Measurements from ENCODE around the gene CHRNE.

CHRNE gene

GRCh38 chr17:4902540-4902939 is 358 bp downstream of the CHRNE start:
- TF ChIP-seq, protein P1, sequence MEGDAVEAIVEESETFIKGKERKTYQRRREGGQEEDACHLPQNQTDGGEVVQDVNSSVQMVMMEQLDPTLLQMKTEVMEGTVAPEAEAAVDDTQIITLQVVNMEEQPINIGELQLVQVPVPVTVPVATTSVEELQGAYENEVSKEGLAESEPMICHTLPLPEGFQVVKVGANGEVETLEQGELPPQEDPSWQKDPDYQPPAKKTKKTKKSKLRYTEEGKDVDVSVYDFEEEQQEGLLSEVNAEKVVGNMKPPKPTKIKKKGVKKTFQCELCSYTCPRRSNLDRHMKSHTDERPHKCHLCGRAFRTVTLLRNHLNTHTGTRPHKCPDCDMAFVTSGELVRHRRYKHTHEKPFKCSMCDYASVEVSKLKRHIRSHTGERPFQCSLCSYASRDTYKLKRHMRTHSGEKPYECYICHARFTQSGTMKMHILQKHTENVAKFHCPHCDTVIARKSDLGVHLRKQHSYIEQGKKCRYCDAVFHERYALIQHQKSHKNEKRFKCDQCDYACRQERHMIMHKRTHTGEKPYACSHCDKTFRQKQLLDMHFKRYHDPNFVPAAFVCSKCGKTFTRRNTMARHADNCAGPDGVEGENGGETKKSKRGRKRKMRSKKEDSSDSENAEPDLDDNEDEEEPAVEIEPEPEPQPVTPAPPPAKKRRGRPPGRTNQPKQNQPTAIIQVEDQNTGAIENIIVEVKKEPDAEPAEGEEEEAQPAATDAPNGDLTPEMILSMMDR (IDR thresholded peaks at IDR 0.05; ENCODE audit: low read depth, low read length), result no peak
- DNase-seq (ENCODE audit: low read depth in 2 of 2), result no peak
- no peak overlapping the region for H3K4me3 ChIP-seq (replicated peaks in 1 of 2; ENCODE audit: low read depth in 2 of 2, low read length in 2 of 2)

GRCh38 chr17:4901648-4902344 is 1.1 kb downstream of the CHRNE start:
- H3K4me3 ChIP-seq (replicated peaks in 1 of 2; ENCODE audit: low read depth in 2 of 2, low read length in 2 of 2), result no peak overlapping the region
- TF ChIP-seq, protein P1 (IDR thresholded peaks at IDR 0.05; ENCODE audit: low read depth, low read length), result no peak
- no peak for DNase-seq (ENCODE audit: low read depth in 2 of 2)

DNA sequence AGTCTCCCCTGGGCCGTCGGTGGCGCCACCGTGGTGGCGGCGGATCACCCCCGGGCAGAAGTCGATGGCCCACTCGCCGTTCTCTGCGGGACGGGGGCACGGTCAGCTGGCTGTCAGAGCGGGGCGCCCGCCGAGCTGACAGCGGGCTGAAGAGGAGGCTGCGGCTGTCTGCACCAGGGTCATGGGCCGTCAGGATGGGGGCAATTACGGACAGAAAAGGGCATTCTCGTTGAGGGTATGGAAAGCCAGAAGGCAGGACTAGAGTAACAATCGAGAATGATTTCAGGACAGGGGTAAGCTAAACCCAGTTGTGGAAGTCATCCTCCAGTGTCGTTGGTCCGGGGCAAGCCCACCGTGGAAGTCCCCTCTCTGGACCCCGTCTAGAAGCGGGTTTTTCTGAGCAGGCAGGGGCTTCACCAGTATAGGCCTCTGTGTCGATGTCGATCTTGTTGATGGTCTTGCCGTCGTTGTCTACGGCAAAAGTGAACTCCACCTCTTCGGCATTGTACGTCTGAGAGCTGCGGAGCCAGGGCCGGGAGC is 1.7 kb downstream of the CHRNE start:
- H3K4me3 ChIP-seq (replicated peaks in 1 of 2; ENCODE audit: low read depth in 2 of 2, low read length in 2 of 2), result no peak overlapping the region
- DNase-seq (ENCODE audit: low read depth in 2 of 2), result no peak
- TF ChIP-seq, protein P1 (IDR thresholded peaks at IDR 0.05; ENCODE audit: low read depth, low read length), result no peak

- TF ChIP-seq, protein P1 (IDR thresholded peaks at IDR 0.05; ENCODE audit: low read depth, low read length), result no peak
- no peak for DNase-seq (ENCODE audit: low read depth in 2 of 2)
- peak overlapping the region in 1 of 2 donors; percentile 54 for H3K4me3 ChIP-seq (replicated peaks in 1 of 2; ENCODE audit: low read depth in 2 of 2, low read length in 2 of 2)
These were observed 2.4 kb downstream of the CHRNE start for GRCh38 chr17:4900231-4901107.

DNA sequence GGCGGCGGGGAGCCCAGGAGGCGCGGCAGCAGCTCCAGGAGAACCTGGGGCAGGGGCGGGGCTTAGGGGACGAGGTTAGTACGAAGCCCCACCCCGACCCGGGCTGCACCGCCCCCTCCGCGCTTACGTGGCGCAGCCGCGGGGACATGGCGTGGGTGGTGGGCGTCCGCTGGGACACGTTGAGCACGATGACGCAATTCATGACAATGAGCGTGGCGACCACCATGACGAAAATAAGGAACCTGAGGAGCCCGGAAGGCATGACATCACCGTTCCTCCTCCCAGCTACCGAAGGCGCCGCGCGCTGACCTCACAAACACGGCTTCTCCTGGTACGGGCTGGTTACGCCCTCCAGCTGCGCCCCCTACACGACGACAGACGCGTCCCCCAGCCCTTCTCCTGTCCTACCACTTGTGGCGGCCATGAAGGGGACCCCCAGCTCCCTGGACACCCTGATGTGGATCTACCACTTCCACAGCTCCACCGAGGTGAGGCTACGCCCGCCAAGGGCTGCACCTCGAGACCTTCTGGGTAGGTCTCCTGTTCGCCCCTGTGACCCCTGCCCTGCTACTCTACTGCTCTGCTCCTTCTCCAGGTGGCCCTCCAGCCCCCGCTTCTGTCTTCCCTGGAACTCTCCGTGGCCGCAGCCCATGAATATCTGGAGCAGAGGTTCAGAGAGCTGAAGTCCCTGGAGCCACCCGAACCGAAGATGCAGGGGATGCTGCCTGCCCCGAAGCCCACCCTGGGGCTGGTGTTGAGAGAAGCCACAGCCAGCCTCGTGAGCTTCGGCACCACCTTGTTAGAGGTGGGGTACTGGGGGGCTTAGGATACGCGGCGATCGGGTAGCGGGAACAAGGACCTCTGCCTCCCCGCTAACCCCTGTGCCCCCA is 3.3 kb downstream of the CHRNE start, which contains the start of gene C17orf107:
TSS of gene C17orf107 (plus strand) at position 196 of the 890 bp plus-strand sequence. CDS start at position 423, 227 bp downstream.
- TF ChIP-seq, protein P1 (IDR thresholded peaks at IDR 0.05; ENCODE audit: low read depth, low read length), result no peak
- DNase-seq (ENCODE audit: low read depth in 2 of 2), result peak; percentile 79 to 88
- H3K4me3 ChIP-seq (replicated peaks in 1 of 2; ENCODE audit: low read depth in 2 of 2, low read length in 2 of 2), result peak within 1 kb of the TSS; percentile 54

GRCh38 chr17:4898927-4899326 is 4.0 kb downstream of the CHRNE start:
- H3K4me3 ChIP-seq (replicated peaks in 1 of 2; ENCODE audit: low read depth in 2 of 2, low read length in 2 of 2), result peak overlapping the region; percentile 54
- no peak for DNase-seq (ENCODE audit: low read depth in 2 of 2)
- TF ChIP-seq, protein P1 (IDR thresholded peaks at IDR 0.05; ENCODE audit: low read depth, low read length), result no peak

Data from cardiac fibroblast (primary cell).